NCI-H2196 (cell line): Measurements from ENCODE around the gene MSX1.

Source experiments
- DNase-seq: peaks from one replicate; lab custom pipeline; 2025; ENCODE audit not compliant: unreplicated experiment; lab: John Stamatoyannopoulos, UW

MSX1 gene

DNA sequence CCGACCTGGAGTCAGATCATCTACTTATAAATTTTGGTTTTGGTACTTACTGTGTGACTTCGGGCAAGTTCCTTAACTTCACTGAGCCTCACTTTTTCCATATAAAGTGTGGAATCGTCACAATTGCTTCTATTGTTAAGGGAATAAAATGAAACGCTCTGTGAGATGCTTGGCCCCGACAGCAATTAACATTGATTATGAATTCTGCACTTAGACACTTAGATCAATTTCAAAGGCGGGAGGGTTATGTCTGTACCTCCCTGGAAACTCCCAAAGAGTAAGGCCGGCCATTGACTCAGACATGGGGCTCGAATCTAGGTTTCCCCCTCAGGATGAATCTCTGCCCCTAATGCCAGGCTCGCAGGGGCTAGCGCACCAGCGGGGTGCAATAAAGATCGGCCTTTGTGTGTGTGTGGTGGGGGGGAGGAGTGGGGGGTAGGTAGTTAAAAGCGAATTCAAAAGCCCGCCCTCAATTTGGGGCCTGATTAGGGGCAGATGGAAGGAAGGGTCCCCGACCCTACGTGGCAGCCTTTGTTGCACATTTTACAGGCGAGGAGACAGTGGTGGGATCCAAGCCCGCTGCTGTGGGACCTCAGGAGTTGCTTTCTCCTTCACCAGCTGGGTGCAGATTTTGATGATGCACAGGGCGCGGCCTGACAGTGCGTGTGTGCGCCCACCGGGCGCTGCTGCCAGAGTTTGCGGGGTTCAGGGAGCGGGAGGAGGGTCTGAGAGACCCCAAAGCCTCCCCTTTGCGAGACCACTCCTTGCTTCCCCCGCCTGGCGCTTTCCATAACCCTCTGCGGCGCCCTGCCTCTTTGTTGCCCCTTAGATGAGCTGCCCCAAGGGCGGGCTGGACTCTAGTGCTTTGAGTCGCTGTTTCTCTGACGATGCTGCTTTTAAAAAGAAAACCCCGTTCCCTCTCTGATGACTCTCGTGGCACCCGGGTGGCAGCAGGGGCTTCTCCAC is 9.6 kb downstream of the MSX1 start:
- DNase-seq = no peak

DNA sequence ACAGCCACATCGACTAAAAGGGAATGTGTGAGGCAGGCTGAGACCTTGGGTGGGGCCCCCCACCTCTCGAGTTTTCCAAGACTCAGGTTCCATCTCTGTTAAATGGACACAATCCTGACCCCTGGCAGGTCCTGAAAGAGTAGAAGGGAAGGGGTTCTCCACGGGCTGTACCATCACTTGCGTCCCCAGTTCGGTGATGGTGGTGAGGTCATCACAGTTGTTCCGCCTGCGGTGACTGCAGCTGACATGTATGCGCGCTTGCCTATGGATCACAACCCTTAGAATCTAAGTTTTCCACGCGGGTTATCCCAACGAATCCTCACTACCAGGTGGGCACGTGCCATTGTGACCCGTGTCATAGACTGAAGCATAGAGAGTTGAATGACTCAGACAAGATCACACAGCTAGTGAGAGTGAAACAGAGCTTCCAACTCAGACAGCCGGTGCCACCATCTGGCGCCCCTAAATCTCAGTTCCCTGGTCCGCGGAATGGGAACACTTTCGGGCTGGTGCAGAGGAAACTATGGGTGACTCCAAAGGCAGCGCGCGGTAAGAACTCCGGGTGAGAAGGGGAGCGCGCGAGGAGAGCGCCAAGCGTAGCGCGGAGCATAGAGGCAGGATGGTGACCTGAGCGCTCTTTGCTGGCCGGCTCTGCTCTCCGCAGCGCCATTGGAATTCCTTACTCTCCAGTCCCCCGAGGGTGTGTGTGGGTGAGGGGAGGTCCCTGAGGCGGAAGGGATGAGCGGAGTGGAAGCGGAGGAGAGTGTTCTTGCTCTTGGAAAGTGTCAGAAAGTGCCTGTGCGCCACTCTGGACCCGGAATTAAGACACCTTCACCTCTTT is 10.5 kb downstream of the MSX1 start:
- no peak for DNase-seq

DNA sequence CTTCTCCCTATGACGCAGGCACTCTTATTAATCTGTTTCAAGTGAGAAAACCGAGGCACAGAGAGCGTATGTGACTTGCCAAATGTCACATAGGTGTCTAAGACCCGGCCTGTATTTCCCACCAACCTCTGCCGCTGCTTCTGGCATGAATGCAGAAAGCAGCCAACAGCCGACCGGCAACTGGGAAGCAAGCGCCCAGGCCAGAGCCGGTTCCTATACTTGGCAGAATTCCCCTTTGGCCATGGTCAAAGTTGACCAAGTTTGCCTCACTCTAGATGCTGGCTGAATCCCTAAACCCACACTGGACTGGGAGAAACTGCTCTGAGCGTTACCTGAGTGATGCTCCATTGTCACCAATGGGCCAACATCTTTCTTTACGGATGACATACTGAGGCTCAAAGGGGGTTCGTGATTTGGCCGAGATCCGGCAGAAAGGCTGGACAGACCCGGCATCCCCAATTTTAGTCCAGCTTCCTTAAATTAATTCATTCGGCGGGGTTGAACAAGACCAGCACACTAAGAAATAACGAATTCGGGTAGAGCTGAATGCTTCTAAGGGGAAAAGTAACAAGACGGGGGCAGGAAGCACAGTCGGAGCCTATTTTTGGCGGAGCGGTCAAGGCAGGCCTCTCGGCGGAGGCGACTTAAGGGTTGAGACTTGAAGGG is 11.2 kb downstream of the MSX1 start:
- DNase-seq = no peak

DNA sequence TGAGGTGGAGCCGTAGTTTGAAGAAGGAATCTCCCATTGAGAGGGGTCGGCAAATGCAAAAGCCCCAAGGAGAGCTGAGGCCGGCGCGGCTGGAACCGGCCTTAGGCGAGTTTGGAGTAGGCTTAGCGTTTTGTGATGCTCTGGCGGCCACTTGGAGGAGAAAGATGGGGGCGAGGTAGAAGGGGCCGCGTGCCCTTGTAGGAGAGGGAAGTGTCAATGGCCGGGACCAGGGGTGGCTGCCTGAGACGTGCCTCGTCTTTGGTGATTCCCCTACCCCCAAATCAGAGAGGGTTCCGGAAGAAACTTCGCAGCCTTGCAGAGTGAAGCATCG is 11.7 kb downstream of the MSX1 start:
- DNase-seq = no peak

DNA sequence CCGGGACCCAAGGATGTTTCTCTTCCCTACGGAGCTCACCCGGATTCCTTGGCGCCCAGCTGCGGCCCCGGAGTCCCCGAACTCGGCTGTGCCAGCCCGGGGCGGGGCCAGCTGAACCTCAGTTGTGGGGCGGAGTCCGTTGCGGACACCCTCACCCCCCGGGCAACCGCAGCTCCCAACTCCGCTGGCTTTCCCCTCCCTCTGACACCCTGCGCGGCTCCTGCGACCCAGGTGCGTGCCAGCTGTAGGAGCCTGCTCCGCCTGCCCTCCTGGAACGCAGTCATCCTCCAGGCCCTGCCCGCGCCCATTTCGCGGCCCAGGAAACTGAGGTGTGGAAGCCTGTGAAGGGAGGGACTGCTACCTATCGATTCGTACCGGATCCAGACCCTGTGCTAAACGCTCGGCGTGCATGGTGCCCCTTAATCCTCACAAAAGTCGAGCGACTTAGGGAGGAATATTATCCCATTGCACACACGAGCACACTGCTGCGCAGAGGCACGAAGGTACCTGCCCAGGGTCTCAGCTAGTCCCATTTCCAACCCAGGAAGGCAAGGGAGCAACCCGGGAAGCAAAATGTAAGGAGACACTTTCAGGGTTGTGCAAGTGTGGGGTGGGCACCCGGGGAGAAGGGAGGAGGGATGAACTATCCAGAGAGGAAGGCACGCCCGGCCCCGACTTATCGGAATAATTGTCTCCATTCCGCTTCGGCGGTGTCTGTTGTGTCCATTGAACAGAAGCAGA is 12.3 kb downstream of the MSX1 start:
- no peak for DNase-seq

DNA sequence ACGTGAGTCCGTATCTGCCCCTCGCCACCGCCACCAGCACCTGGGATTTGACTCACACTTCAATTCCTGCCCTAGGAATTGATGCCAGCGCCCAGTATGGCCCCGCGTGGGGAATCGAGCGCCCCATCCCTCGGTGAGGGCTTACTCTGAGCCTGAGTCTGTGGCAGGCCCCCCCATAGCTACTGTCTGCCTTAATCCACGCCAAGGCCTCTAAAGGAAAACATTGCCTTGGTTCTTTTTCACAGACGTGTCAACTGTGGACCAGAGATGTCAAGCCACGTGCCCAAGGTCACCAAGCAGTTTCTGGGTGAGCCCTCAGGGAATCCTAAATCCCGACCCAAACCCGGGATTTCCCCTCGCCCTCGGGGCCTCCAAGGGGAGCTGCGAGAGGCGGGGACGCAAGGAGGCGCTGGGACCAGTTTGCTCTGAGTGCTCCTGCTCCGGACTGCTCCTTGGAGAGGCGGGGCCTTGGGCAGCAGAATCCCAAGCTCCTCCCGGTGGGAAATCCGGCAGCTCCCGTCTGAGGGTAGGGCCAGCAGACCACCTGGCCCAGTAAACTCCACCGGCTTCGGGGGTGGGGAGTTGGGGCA is 12.9 kb downstream of the MSX1 start:
- DNase-seq = no peak

DNA sequence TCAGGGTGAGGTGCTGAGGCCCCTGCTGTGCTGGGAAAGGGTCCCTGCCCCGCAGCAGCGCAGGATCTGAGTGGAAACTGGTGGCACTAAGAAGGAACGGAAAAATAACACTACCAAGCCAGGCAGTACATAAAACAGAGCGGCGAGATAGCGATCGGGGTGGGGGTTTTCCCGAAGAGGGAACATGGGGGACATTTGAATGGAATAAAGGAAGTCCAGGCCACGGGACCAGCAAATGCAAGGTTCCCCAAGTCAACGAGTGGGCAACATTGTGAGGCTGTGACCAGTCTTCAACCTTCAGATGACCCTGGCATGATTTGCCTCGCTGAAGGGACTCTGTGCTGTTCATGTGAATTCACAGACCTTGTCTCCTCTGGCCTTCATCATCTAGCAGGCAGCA is 13.7 kb downstream of the MSX1 start:
- no peak for DNase-seq

DNA sequence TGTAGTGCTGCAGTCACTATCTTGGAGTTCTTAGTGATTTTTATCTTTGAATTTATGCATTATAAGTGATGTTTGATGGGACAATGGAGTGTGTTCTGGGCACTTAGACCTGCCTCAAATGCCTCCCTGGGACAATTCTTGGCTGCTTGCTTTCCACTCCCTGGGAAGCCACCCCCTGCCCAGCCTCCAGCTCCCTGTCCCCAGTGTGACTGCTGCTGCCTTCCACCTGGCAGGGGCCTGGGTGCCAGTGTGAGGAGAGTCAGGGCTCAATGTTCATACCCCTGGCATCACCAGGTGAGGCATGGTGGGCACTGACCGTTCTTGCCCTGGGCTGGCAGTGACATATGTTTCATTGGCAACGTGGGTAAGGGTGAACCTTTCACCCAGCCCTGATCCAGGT is 14.8 kb downstream of the MSX1 start:
- DNase-seq = no peak

DNA sequence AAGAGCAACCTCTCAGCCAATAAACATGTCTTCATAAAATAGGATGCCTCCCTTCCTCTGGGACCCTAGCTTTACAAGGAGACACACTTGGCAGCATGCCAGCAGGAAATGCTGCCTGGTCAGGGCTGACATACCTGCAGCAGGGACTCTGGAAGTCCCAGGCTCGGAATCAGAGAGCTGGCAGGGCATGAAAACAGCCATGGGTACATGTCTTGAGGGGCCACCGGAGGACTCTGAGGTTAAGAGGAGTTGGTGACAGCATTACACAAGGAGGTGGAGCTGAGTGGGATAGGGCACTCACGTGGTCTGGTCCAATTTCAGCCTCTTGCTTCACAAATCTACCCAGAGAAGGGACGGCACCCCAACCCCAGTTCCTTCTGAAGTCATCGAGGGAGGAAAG is 15.7 kb downstream of the MSX1 start:
- DNase-seq = no peak

DNA sequence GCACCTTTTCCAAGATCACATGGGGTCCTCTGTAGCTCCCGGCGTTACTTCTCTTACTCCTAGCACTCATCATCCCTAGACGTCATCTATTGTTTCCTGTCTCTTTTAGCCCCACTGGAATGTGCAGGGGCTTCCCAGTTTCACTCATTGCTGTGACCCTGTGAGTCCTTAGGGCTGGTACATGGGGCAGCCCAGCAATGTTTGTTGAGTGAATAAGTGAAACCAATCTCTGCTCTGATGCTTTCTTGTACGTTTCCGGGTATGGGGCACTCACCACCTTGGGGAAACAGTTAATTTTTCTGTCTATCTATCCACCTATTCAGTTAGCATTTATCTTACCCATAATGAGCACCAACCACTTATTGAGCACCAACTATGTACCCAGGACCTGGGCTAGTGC is 16.1 kb downstream of the MSX1 start:
- DNase-seq = no peak

DNA sequence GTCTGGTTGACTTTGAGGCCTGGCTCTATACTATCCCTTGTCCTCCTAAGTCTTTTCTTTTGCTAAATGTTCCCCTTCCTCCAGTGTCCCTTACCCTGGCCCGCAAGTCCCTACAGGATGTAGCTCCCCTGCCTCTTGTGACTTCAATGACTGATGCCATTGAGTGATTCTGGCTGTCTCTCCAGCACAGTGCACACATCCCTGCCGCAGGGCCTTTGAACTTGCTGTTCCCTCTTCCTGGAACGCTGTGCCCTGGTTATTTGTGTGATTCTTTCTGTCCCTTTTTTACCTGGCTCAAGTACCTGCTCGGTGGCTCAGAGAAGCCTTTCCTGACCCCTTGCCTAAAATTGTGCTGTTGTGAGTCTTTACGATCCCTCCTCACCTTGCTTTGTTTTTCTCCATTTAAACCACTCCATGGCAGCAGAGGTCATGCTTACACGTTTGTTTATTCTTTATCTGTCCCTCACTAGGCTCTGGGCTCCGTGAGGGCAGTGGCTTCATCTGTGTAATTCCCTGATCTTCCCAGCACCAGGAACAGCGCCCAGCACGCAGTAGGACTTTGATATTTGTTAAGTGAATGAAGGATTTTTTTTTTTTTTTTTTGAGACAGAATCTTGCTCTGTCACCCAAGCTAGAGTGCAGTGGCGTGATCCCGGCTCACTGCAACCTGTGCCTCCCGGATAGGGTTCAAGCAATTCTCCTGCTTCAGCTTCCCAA is 17.6 kb downstream of the MSX1 start:
- DNase-seq = no peak

DNA sequence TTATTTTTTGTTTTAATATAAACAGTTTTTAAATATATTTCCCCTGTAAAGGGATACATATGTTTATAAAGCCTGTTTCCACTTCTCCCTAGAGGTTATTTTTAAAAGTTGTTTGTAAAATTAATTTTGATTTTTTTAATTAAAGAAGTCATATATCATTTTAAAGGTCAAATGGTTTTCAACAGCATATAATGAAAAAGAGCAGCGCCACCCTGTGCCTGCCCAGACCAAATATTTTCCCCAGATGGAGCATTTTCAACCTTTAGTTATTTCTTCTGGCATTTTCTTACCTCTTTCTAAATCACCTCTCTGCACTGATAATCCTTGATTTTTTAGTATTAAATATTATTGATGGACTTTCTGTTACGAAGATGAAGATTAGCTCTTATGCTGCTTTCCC is 21.0 kb downstream of the MSX1 start:
- no peak for DNase-seq

DNA sequence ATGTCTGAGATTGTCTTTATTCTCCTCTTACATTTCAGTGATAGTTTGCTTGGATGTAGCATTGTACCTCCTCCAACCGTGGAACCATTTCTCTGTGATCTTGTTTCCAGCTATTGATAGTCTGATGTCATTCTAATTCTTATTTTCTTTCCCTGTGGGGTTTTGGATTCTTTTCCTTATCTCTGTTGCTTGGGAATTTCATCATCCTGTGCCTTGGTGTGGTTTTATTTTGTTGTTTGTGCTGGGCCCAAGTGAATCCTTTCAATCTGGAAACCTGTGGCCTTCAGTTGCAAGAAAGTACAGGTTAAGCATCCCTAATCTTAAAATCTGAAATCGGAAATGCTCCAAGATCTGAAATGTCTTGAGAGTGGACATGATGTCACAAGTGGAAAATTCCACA is 22.0 kb downstream of the MSX1 start:
- DNase-seq = no peak

DNA sequence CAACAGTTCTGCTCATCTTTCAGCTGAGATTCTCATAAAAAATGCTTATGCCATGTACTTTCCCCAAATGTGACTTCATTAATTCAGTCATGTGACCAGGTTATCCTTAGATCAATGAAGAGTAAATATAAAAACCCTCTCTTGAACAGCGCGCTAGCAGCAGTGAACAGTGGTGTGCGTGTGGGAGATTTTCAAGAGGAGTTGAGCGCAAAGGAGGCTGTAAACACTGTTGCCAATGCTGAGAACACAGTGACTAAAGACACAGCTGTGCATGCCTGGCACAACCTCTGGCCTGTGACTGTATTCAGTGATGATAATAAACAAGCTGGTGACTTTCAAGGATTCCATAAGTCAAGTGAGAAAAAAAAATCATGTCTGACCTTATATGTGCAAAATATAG is 25.1 kb downstream of the MSX1 start:
- no peak for DNase-seq

DNA sequence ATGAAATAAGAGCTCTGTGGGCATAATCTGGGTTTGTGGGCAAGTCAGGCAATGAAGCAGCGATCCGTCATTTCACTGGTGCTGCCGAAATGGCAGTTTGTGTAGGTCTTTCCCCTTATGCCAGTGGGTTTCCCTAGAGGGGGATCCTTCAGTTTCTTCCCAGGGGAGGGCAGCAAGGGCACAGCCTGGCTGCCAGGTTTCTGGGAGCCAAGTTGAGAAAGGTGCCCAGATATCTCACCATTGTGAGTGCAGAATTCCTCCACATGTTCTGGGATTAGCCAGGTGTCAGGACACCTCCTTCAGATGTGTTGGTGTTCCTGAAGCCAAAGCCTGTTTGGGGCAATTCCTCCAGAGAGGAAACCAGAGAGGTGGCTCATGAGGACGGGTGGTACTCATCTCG is 28.0 kb downstream of the MSX1 start:
- DNase-seq = no peak

DNA sequence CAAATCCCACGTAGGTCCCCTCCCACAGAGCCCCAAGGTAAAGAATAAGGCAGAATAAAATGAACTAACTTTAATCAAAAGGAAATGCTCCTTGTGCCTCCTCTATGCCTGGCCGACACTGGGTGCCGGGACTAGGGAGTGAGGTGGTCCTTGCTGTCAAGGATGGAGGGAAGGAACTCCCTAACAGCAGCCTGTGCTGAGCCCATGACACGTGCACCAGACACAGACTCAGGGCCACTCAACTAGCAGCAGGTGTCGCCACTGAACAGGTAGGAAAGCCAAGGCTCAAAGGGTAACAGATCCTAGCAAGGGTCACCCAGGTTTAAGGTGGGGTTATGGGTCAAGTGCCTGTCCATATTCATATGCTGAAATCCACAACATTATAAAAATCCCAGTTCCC is 29.2 kb downstream of the MSX1 start:
- DNase-seq = no peak

DNA sequence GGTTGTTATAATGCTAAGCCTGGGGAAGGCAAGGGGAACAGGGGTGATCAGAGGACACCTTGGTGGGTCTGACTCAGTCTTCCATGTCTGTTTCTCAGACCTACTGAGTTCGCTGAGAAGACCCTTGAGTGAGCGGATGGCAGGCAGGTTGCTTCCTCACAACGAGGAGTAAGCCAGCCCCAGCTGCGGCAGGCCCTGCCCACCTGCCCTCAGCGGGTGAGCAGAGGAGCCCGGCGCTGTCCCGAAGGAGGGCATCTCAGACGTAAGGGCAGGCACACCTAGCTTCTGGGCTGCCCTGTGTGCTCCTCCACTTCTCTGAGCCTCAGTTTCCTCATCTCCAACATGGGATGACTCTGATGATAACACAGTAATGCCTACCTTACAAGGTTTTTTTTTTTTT is 30.3 kb downstream of the MSX1 start:
- DNase-seq = no peak

DNA sequence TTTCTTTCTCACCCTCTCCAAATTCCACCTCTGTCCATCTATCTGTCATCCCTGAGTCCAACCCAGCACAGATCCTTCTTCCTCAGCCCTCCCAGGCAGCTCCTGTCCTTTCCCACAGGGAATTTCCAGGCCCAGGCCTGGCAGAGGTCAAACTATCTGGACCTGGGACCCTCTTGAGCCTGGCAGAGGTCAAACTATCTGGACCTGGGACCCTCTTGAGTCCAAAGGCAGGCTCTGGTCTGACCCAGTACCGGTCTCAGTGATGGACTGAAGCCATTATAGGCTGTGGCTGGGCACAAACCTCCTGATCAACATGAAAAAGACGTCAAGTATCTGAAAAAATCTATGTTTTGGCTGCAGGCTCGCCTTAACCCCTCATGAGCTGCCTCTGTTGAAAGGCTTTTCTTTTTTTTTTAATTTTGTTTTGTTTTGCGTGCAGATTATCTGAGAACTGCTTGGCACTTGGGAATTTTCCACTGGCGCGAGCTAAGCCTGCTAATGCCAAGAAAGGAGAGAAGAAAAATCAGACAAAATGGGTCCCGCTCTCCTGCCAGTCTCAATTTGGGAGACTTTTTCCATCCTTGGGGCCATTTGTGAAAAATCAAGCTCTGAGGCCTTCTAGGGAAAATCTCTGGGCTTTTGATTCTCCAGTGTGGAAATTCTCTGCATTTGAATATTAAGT is 31.2 kb downstream of the MSX1 start:
- DNase-seq = no peak

DNA sequence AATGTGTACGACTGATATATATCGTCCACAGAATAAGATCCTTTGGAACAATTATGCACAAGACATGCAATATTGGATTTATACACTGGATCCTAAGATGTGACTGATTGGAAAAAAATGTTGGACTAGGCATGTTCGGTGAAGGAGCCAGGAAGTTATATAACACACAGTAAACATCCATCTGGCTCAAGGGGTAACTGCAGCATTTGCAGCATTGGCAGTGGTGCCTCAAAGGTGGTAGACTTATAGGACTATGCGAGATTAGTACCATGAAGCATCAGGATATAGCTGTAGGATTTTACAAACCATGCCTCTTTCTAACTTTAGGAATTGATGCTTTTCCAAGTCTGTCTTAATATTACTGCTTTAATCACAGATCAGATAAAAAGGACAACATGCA is 34.3 kb downstream of the MSX1 start:
- no peak for DNase-seq
